Epithelial cell of umbilical artery (primary cell): Measurements from ENCODE around the gene POT1. TPM values are rescaled to one million over a fixed set of nuclear protein-coding genes. Genes with fewer than 3 reads are reported as not detected.

Experiments used
- total RNA-seq: library from RNA; depleted of rRNA; stranded (reverse); fragments of >200 nt; gene quantifications from 2 replicates; pipeline ENCODE4 v1.2.3, GENCODE V29; 2014

The POT1 gene, protein sequence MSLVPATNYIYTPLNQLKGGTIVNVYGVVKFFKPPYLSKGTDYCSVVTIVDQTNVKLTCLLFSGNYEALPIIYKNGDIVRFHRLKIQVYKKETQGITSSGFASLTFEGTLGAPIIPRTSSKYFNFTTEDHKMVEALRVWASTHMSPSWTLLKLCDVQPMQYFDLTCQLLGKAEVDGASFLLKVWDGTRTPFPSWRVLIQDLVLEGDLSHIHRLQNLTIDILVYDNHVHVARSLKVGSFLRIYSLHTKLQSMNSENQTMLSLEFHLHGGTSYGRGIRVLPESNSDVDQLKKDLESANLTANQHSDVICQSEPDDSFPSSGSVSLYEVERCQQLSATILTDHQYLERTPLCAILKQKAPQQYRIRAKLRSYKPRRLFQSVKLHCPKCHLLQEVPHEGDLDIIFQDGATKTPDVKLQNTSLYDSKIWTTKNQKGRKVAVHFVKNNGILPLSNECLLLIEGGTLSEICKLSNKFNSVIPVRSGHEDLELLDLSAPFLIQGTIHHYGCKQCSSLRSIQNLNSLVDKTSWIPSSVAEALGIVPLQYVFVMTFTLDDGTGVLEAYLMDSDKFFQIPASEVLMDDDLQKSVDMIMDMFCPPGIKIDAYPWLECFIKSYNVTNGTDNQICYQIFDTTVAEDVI
- total RNA-seq, result 36.1 and 39.4 TPM in 2 replicates

DNA sequence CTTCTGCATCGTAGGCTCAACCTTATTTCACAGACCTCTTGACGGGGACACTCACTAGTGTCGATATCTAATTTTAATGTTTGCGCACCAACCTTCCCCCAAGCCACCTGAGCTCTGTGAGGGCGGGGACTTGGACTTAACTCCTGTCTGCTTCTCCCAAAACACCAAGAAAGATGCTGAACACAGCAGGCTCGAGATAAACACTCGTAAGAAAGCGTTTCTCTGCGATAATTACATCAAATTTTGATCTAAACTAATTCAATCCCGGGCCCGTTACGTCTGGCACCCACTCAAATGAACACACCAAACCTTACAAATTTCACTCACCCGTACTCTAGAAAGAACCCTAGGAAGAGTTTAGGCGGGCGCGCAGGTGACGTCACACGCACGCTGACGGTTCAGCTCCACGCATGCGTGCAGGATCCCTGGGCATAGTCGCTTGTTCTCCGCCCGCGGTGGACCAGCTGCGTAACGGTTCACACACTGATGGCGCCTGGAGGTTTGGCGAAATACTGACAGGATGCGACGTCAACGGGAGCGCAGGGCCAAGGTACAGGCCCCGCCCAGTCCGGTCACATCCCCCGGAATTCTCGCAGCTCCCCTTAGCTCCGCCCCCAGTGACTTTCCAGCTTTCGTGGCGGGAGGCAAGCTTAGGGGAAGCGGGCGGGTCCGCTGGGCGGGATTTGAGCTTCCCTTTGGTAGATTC, at the start of gene POT1:
TSS of gene POT1 (minus strand) at position 359 of the 706 bp plus-strand sequence. CDS start 32,652 bp downstream, outside the sequence.

Other genes with a start within 250 kb of the POT1 start
- 1.2 and 6.2 TPM in 2 replicates for gene GPR37, start 164.0 kb downstream of the POT1 start, total RNA-seq